Measurements from ENCODE around the gene SPINK8.
"Not testable (repeated sequence)": the region's sequence is repeated elsewhere in the genome, so short reads cannot be mapped to it uniquely, and the experiment has no call there.

SPINK8 gene

DNA sequence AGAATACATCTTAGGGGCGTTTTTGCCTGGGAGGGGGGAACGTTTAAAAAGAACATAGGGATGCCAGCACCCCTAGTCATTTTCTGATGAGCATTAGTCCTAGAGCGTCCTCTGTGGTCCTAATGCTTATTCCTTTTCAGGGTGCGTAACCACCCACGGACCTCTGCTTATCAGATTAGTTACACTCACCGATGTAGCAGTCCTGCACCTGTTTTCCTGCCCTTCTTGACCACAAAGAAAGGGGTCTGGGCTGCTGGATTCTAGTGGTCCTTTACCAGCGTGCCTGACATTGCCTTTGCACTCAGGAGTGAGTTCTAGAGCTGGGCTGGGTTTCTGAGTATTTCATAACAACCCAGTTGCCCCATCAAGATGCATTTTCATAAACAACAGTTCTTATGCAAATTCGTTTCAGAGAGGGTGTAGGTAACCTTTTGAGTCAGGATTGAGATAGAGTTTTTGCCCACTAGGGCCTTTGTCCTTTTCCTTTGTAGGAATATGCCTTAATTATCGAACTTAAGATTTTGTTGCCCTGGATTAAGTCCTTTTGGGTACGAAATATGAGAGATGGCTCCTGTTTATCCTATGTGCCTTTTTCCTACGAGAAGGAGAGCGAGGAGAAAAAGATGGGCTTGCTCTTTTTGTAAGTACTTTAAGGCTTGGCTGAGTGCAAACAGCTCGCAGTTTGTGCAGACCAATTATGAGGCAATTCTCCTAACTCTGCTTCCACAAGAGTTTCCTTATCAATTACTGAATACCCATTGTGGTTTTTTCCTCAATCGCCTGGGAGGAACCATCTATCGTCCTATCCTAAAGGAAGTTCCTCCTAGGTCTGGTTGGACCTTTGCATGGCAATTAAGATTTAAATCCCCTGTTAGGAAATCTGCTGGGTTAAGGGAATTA, at the start of gene SPINK8:
SPINK8 (minus strand) TSS at position 316 of the 900 bp plus-strand sequence. CDS start 5,320 bp downstream, outside the sequence.
- peak; percentile 12 for DNase-seq (ENCODE audit: low read depth)
- H3K4me3 ChIP-seq (ENCODE audit: low read depth, low read length) = not testable (repeated sequence)

DNA sequence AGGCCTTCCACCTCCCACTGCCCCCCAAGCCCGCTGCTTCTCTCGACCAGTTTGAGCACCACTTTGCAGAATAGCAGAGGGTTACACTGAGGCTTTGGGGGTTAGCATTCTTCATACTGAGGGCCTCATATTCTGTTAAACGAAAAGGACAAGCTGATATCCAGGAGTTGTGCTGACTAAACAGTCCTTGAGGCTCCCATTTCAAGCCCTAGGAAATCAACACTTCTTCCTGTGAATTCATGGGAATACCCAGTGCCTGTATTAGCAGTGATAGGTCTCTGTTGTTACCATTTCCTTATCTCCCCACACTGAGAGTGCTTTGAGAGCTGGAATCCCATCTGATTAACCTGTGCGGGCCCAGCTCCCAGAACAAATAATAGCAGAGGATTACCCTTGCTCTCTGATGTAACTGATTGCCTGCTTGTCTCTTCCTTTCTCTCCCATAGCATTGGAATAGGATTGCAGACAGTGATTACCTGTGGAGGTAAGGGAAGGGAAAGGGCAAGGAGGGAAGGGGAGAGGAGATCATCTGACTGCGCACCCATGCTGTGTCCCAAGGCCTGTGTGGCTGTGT, 39.5 kb upstream of the SPINK8 start:
- TF ChIP-seq, protein P1, sequence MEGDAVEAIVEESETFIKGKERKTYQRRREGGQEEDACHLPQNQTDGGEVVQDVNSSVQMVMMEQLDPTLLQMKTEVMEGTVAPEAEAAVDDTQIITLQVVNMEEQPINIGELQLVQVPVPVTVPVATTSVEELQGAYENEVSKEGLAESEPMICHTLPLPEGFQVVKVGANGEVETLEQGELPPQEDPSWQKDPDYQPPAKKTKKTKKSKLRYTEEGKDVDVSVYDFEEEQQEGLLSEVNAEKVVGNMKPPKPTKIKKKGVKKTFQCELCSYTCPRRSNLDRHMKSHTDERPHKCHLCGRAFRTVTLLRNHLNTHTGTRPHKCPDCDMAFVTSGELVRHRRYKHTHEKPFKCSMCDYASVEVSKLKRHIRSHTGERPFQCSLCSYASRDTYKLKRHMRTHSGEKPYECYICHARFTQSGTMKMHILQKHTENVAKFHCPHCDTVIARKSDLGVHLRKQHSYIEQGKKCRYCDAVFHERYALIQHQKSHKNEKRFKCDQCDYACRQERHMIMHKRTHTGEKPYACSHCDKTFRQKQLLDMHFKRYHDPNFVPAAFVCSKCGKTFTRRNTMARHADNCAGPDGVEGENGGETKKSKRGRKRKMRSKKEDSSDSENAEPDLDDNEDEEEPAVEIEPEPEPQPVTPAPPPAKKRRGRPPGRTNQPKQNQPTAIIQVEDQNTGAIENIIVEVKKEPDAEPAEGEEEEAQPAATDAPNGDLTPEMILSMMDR (IDR thresholded peaks at IDR 0.05; ENCODE audit: insufficient read depth, low read depth, low read length, missing control alignments) = no peak
- no peak overlapping the region for H3K4me3 ChIP-seq (ENCODE audit: low read depth, low read length)
- DNase-seq (ENCODE audit: low read depth) = no peak

DNA sequence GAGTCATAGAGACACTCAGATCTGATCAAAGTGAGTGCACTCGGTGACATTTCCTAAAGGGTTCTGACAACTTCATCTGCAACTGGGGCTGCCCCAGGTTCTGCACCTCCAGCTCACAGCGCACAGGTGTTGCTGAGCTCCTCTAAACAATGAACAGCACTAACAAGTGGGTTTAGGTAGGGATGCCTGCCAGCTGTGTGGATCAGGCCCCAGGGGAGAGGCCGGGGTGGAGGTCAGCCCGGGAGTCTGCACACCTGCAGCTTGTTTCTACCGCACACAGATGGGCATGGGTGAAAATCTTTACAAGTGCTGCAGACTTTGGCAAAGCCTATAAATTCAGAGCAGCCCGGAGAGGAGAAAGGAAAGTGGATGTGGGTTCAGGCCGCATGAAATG, 38.9 kb upstream of the SPINK8 start:
- DNase-seq (ENCODE audit: low read depth) = no peak
- TF ChIP-seq, protein P1 (IDR thresholded peaks at IDR 0.05; ENCODE audit: insufficient read depth, low read depth, low read length, missing control alignments) = no peak

DNA sequence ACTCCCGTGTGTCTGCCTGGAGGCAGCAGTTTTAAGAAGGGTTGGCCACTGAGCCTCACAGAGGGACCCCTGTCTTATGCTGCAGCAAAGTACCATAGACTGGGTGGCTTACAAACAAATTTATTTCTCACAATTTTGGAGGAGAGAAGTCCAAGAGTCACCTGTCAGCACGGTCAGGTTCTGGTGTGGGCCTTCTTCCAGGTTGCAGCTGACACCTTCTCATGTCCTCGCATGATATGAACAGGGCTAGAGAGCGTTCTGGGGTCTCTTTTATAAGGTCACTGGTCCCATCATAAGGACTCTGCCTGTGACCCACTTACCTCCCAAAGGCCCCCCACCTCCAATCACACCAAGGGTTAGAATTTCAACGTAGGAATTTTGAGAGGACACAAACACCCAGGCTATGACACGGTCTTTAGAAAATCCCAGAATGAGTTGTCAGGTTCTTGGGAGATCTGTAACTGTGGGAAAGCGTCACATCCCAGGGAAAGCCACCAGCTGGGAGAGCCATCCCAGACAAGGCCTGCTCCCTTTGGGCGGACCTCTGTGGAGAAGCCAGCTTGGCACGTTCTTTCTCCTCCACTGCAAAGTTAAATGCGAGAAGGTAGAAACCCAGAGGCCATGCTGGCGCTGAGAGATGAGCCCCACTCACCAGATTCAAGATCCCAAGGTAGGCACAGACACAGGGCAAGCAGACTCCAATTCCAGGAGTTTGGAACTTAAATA, 38.4 kb upstream of the SPINK8 start, which contains the start of gene FBXW12:
FBXW12 (plus strand) TSS at position 569 of the 726 bp plus-strand sequence. CDS start 549 bp downstream, outside the sequence.
- no peak within 1 kb of the TSS for H3K4me3 ChIP-seq (ENCODE audit: low read depth, low read length)
- DNase-seq (ENCODE audit: low read depth) = no peak
- TF ChIP-seq, protein P1 (IDR thresholded peaks at IDR 0.05; ENCODE audit: insufficient read depth, low read depth, low read length, missing control alignments) = no peak

More for the DNA sequence above, 38.9 kb upstream of the SPINK8 start:
- H3K4me3 ChIP-seq (ENCODE audit: low read depth, low read length) = no peak overlapping the region

DNA sequence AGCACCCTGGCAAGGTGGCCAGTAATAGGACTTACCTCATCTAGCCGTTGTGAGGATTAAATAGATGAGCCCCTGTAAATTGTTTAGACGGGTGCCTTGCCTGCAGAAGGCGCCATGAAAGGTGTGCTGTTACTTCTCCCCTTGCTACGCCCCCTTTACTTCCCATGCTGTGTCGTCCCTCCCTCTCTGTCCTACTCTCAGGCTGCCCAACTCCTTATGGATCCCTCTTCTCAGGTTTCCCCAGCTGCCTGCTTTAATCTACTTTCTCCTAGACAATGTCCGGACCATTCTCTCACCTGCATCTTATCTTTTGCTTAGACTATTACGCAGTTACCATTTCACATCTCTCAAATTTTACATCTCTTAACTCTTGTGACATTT, 36.9 kb upstream of the SPINK8 start:
- H3K4me3 ChIP-seq (ENCODE audit: low read depth, low read length) = no peak overlapping the region

DNA sequence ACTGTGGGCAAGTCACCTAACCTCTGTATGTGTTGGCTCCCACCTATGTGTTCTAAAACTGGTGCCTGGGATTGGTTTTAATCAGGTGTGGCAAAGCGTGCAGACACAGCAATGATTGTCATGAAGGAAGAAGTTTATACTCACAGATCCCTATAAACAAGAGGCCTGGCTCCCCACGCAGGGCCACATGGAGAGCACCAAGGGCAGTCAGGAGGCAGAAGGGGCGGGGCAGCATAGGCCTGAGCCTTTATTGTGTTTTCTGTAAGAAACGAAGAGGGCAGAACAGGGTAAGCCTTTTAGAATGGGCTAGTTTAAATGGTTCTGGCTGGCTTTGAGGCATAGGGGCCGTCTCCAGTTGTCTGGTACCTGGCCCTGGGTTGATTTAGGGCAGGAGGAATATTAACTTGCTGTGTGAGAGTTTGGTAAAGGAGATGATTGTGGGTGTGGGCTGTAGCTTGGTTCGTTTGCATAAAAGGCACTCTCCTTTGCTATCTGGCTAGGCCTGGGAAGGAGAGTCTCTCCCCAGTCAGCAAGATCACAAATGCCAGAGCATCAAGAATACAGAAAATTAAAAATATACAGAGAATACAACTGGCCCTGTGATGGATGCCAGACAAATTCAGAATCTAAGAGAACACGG, 36.4 kb upstream of the SPINK8 start:
- DNase-seq (ENCODE audit: low read depth) = no peak
- TF ChIP-seq, protein P1 (IDR thresholded peaks at IDR 0.05; ENCODE audit: insufficient read depth, low read depth, low read length, missing control alignments) = no peak
- H3K4me3 ChIP-seq (ENCODE audit: low read depth, low read length) = no peak overlapping the region

More for the DNA sequence above, 36.9 kb upstream of the SPINK8 start:
- TF ChIP-seq, protein P1 (IDR thresholded peaks at IDR 0.05; ENCODE audit: insufficient read depth, low read depth, low read length, missing control alignments) = no peak
- no peak for DNase-seq (ENCODE audit: low read depth)

Measured in GM12865 (cell line).